Small intestine (tissue), 4 donors: ENCODE data around the gene COPS2. TPM values are rescaled to one million over a fixed set of nuclear protein-coding genes. Genes with fewer than 3 reads are reported as not detected.

Experiments used
- polyA plus RNA-seq, 4 donors: library from polyadenylated mRNA; stranded (reverse) in 3 of 4; unstranded in 1 of 4; fragments of 200-250 nt in 3 of 4; fragments of 120-200 nt in 1 of 4; gene quantifications; one replicate each; pipeline versions ENCODE4 v1.2.1 to v1.2.3, GENCODE V29; 2013
- donor health status: healthy with polysubstance abuse.
- donor health status: Bipolar disorder and iron deficiency.
- donor health status: healthy.

Gene COPS2
- polyA plus RNA-seq, 4 donors, result 48.2 to 100 (median 50.2) TPM

Other genes with a start within 250 kb of the COPS2 start
- gene SHC4, start 191.7 kb downstream of the COPS2 start, polyA plus RNA-seq, result under 1 TPM in 2 of 4 donors, not detected in 2; 0.49 to 0.52 TPM
- 10 to 100 TPM in 1 of 4 donors, 1 to 10 TPM in 3; 5.4 to 30.6 (median 7.5) TPM for gene SECISBP2L, start 109.2 kb downstream of the COPS2 start, polyA plus RNA-seq
- gene GALK2, start 14.6 kb upstream of the COPS2 start, polyA plus RNA-seq, result 10 to 100 TPM; 26.2 to 55.5 (median 33.7) TPM